Measurements from ENCODE around the gene AIG1.

AIG1 gene

DNA sequence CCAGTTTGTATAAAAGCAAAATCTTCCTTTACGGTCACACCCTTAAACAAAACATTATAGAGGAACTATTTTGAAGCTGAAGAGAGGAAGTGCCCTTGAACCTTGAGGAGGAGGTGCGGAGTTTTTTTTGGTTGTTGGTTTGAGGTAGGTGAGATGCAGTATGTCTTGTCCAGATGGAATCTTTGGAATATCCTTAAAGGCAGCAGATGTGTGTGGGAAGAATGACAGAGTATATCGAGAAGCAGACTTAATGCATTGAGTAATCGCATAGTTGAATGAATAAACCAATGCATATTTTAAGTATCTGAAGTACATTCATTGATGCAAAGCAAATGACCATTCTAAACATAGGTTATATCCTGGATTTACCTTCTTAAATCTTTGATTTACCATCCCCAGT is 49.9 kb downstream of the AIG1 start:
- no peak for TF ChIP-seq CTCF (IDR thresholded peaks at IDR 0.05; ENCODE audit: low read depth, low read length, missing control alignments)
- no peak for DNase-seq (ENCODE audit: extremely low read depth, low read depth)
- H3K4me3 ChIP-seq (replicated peaks; ENCODE audit: low read depth, low read length) = no peak overlapping the region

DNA sequence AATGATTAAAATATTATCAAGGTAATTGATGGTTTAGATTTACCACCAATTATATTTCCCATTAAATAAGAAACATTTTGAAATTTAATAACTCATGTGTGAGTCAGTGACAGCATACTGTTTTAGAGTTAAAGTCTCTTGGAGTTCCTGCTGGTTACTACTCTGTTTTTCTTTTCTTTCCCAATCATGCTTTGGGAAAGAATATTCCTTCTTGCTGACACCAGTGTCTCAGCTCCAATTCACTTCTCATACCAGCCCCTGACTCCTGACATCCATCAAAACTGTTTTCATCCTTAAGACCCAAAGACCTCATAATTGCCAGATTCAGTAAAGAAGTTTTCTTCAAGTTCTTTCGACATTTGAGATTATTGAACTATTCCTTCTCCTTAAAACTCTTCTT is 50.3 kb downstream of the AIG1 start:
- TF ChIP-seq CTCF (IDR thresholded peaks at IDR 0.05; ENCODE audit: low read depth, low read length, missing control alignments) = no peak
- no peak overlapping the region for H3K4me3 ChIP-seq (replicated peaks; ENCODE audit: low read depth, low read length)
- DNase-seq (ENCODE audit: extremely low read depth, low read depth) = no peak

GRCh38 chr6:143111443-143111842 is 50.8 kb downstream of the AIG1 start:
- no peak for TF ChIP-seq CTCF (IDR thresholded peaks at IDR 0.05; ENCODE audit: low read depth, low read length, missing control alignments)
- H3K4me3 ChIP-seq (replicated peaks; ENCODE audit: low read depth, low read length) = no peak overlapping the region
- DNase-seq (ENCODE audit: extremely low read depth, low read depth) = no peak

GRCh38 chr6:143112084-143112768 is 51.5 kb downstream of the AIG1 start:
- no peak for DNase-seq (ENCODE audit: extremely low read depth, low read depth)
- no peak overlapping the region for H3K4me3 ChIP-seq (replicated peaks; ENCODE audit: low read depth, low read length)
- no peak for TF ChIP-seq CTCF (IDR thresholded peaks at IDR 0.05; ENCODE audit: low read depth, low read length, missing control alignments)

- TF ChIP-seq CTCF (IDR thresholded peaks at IDR 0.05; ENCODE audit: low read depth, low read length, missing control alignments) = no peak
- no peak overlapping the region for H3K4me3 ChIP-seq (replicated peaks; ENCODE audit: low read depth, low read length)
- no peak for DNase-seq (ENCODE audit: extremely low read depth, low read depth)
Observed at GRCh38 chr6:143112837-143113236, 52.1 kb downstream of the AIG1 start.

DNA sequence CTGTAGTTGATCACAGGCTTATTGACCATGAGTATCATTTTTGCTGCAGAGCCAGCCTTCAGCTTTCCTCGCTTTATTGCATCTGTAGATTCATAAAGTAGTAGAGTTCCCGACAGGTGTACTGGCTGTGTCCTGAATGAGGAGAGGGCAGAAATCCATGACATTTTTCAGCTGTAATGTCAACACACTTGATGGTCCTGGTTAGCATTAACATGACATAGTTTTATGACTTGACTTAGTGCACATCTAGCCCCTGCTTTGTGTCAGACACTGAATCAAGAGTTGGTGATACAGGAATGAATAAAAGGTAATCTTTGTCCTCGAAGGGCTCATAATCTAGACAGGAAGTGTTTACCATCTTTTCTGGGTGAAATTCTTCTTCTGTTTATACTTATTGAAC is 55.0 kb downstream of the AIG1 start:
- no peak for DNase-seq (ENCODE audit: extremely low read depth, low read depth)
- H3K4me3 ChIP-seq (replicated peaks; ENCODE audit: low read depth, low read length) = no peak overlapping the region
- no peak for TF ChIP-seq CTCF (IDR thresholded peaks at IDR 0.05; ENCODE audit: low read depth, low read length, missing control alignments)

DNA sequence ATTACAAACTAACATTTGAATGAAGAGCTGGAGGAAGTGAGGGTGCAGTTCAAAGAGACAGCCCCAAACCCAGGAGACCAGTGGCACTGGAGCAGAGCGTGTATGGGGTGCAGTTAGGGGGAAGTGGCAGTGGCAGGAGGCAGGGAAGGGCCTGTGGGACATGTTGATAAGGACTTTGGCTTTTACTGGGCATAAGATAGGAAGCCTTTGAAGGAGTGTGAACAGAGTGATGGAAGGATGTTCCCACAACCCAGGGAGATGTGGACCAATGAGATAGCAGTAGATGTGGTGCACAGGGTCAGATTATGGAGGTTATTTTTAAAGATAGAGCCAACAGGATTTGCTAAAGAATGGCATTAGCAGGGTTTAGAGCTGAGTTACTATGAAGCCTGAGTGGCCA is 56.4 kb downstream of the AIG1 start:
- H3K4me3 ChIP-seq (replicated peaks; ENCODE audit: low read depth, low read length) = no peak overlapping the region
- no peak for DNase-seq (ENCODE audit: extremely low read depth, low read depth)
- TF ChIP-seq CTCF (IDR thresholded peaks at IDR 0.05; ENCODE audit: low read depth, low read length, missing control alignments) = no peak

All from HFF-Myc (cell line).